HL-60/S4 treated with phorbol 12-myristate 13-acetate at 8.2 ng/mL for 4 days and 3 days (cell line): ENCODE measurements around the gene KRTAP10-10.
"Not testable (repeated sequence)": the region's sequence is repeated elsewhere in the genome, so short reads cannot be mapped to it uniquely, and the experiment has no call there.

Source experiments
- in situ Hi-C: fragments of 300-500 bp; cut with MboI; formaldehyde crosslinking; loops from 2 replicates; pipeline ENCODE4 v1.15.0; 2022; ENCODE audit warnings: low sequenced_read_pairs

KRTAP10-10 gene

DNA sequence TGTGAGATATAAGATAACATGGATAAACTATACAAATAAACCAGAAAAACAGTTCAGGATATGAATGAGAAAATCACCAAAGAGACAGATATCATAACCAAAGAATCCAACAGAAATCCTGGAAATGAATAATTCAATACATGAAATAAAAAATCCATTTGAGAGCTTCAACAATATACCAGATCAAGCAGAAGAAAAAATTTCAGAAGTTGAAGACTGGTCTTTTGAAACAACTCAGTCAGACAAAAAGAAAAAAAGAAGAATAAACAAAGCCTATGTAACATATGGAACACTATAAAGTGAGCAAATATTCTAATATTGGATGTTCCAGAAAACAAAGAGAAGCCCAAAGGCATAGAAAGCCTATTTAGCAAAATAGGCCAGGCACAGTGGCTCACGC, 34.8 kb downstream of the KRTAP10-10 start:
- in situ Hi-C loops: no loop called here

DNA sequence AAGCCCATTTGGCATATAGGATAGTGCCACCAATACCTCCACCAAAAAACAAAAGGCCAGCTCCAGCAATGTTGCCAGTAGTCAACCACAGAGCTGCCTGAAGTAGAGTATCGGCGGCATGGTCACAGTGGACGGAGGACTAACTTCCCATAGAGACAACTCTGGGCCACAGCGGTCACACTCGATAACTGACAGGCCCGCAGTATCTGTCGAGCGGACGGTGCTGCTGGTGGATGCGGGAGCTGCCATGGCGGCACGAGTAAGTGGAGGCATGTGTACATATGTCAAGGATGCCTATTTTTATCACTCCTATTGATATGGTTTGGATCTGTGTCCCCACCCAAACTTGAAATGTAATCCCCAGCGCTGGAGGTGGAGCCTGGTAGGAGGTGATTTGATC, 40.7 kb downstream of the KRTAP10-10 start:
- in situ Hi-C loops: no loop called here

DNA sequence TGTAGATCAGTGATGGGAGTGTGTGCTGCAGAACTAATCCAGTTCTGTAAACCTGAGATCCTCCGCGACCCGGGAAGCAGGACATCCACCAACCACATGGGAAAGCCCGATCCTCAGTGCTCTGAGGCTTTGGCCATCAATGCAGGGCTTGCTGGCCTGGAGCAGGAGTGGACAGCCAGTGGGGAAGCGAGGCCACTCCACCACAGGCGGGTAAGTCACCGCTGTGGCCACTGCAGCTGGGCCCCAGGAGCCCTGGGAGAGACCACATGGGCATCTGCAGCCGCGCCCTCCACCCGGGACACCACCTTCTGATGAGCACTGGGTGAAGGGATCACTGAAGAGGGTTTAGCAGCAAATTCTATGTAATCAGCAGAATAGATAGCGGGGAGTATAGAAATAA, 44.0 kb downstream of the KRTAP10-10 start:
- in situ Hi-C loops: no loop called here

DNA sequence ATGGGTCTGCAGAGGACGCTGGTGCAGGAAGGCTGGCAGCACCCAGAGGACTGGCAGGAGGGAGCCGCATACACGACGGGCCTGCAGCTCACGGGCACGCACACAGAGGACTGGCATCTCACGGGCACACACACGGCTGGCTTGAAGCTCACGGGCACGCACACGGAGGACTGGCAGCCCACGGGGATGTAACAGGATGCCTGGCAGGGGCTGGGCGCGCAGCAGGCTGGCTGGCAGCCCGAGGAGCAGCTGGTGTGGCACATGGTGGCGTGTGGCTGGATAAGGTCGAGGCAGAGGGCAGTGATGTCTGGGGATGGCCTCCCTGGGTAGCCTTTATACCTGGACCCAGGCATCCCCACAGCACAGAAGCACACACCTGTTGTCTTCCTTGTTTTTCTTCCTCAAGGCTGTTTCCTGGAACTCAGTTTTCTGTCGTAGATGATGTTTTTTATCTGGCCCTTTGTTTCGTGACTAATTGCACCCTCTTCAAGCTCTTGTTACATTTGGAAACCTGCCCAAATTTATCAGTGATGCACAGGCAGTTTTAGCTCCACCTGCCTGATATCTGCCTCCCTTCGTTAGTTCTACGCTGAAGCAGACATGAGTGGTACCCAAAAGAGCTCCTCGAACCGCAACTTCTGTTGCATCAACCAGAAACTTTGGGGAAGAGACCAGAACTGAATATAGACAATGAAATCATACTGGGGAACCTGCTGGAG, 44.9 kb downstream of the KRTAP10-10 start, which contains the start of gene KRTAP12-1:
KRTAP12-1 (minus strand) TSS at position 303 of the 719 bp plus-strand sequence; CDS start at position 263, 40 bp downstream.
- in situ Hi-C loops: no loop called here

DNA sequence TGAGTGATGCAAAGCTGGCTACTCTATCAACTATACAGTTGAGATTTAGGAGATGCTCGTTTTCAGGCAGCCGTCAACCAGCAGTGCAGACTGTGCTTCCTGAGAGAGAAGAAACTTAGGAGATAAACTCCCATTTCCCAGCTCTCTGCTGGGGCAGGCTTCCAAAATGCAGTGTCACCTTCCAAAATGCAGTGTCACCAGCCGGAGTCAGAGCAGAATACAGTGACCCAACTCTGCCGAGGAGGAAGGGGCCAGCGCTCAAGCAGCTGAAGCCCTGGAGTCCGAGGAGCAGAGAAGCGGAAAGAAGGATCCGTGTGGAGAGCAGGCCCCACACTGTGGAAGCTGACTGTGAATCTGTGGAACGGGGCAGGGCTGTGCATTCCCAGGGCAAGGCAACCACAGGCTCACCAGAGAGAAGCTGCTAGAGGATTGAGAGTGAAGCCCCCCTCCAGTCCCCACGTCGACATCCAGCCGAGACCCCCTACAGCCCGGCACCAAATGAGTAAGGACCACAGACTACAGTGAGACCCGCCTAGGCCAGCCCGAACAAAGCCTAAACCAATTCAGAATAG, 45.5 kb downstream of the KRTAP10-10 start:
- in situ Hi-C loops: no loop called here

DNA sequence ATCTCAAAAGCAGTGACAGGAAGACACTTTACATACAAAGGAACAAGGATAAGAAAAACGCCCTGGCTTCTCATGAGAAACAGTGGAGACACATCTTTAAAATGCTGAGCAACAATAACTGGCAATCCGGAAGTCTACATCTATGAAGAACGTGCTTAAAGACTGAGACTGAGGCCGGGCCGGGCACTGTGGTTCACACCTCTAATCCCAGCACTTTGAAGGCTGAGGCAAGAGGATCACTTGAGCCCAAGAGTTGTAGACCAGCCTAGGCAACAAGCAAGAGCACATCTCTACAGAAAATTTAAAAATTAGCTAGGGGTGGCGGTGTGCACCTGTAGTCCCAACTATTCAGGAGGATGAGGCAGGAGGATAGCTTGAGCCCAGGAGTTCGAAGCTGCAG, 46.9 kb downstream of the KRTAP10-10 start:
- in situ Hi-C loops: no loop called here

DNA sequence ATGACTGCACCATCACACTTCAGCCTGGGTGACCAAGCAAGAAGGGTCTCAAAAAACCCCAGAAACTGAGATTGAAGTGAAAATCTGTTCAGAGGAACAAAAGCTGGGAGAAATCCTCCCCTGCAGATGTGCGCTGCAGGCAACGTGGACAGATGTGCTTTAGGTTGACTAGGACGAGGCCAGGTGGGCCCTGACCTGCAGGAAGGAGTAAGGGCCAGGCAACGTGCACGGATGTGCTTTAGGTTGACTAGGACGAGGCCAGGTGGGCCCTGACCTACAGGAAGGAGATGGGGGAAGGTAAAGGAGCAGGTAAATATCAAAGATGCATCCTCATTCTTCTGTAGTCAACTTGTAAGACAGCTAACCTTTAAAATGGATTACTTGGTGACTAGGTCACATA, 47.3 kb downstream of the KRTAP10-10 start:
- in situ Hi-C loops: no loop called here

DNA sequence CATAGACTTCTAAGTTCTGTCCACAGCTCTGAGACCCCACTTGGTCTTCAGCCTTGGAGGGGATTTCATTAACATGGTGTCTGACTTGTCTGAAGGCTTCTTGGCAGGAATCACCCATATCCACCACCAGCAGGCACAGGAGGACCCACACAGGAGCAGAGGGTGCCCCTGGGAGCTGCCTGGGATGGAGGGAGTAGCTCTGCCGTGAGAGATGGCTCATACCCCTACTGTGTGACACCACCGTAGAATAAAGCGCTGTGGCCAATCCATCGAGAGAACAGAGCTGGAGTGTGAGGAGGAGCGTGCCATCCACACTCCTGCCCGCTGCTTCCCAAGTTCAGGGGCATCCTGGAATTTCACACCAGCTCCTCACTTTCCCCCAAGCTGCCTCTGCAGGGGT, 47.9 kb downstream of the KRTAP10-10 start:
- in situ Hi-C loops: not testable (repeated sequence)

DNA sequence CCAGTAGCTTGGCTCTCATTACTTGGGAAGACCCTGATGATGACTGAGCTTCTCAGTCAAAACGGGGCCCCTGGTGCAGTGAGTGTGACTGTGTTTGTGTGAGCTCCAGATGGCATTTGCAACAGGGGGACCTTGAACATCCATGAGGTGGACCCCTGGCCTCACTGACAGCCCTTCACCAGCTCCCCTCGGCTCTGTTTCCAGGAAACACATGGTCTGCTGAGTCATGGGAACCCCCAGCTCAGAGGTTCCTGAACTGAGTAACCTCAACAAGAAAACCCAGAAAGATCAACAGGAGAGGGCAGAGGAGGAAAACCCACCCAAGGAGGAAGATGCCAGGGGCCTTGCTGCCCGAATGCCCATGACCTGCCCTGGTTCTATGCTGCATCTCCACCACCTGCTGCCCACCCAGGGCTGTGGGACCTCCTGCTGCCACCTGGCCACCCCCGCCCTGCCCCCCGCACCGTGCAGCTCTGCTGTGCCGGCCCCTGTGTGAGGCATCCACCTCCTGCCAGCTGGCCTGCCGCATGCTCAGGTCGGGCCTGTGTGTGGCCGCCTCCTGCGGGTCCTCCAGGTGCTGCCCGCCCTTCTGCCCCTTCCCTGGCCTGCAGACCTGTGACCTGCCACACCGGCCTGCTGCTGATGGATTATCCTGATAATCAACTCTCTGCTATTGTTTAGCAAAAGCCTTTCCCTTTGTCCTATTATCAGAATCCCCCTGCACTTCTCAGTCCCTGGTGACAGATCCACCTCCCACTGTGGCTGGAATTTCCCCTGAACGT, 49.0 kb downstream of the KRTAP10-10 start:
- in situ Hi-C loops: no loop called here

DNA sequence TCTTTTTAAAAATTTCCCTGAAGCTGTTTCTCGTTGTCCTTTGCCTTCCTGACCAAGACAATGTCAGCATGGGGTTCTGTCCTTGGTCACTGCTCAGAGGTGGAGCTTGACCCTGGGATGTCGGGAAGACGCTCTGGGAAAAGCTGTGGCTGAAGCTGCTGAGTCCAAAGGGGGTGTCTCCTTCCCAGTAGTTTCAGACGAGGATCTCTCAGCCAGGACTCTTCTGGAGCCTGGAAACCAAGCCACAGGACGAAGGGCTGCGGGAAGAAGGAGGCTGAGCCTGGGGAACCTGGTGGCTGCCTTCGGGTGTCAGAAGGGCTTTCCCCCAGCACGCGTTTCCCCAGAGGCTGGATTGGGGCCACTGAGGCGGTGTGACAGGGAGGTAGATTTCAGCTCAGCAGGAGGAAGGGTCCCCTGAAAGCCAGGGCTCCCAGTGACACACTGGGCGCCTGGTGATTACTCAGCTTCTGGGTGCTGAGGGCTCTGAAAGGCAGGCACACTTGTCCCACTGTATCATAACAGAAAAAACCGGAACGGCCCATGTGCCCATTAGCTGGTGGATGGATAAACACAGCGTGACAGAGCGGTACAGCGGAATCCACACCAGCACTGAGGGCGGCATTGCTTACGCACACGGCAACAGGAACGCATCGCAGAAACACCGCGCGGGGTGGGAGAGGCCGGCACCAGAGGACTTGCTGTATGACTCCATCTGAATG, 49.8 kb downstream of the KRTAP10-10 start:
- in situ Hi-C loops: no loop called here

DNA sequence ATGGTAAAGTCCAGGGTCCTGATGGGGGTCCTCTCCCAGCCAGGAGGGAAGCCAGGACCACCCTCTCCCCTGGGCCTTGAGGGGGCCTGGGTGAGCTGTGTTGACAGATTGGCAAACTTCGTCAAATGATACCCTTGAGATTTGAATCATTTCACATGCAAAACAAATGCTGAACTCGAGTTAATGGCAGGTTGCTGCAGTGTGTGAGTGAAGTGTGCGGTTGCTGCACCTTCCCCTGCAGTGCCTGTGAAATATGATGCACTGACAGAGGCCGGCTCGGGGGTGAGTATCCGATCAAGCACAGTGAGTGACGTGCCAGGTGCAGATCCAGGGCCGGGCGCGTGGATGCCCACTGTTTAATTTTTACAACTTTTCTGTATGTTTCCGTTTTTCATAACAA, 50.5 kb downstream of the KRTAP10-10 start:
- in situ Hi-C loops: no loop called here
